T-cell (primary cell): Measurements from ENCODE around the gene ARHGAP24. TPM values are rescaled to one million over a fixed set of nuclear protein-coding genes. Genes with fewer than 3 reads are reported as not detected.

ENCODE experiments used
- ATAC-seq, 4 experiments: fragments of 200-7000 bp in 3 of 4; fragments of 150-1000 bp in 1 of 4; cut with Tn5 transposase; replicated peaks in 1 of 4; 1 replicate in 3 of 4; 2 replicates in 1 of 4; pipeline ENCODE4 v1.10.0; 2021; ENCODE audit warnings: moderate library complexity in 3 of 4, mild to moderate bottlenecking in 2 of 4, moderate number of reproducible peaks in 1 of 4
- CTCF ChIA-PET, 2 donors: fragments of 300-600 bp; sonication (Branson Sonifier 250); formaldehyde crosslinking; loops; one replicate each; lab custom pipeline; 2022; ENCODE audit warnings: antibody characterized with exemption in 2 of 2; lab: Charles Lee
- POLR2A ChIA-PET, 2 donors: fragments of 300-600 bp; sonication (Branson Sonifier 250); formaldehyde crosslinking; loops; one replicate each; lab custom pipeline; 2022; ENCODE audit warnings: antibody characterized with exemption in 2 of 2; lab: Charles Lee
- DNase-seq, 35 experiments: peaks; one replicate each; pipeline versions ENCODE4 v3.0.0 to v3.0.0-alpha.2; 2013 to 2023
- H3K27ac ChIP-seq: one replicate; pipeline ENCODE4 v1.5.1; 2013; ENCODE audit warnings: low read length
- H3K27me3 ChIP-seq, 2 experiments: replicated peaks in 1 of 2; 1 replicate in 1 of 2; 2 replicates in 1 of 2; pipeline versions ENCODE4 v1.6.1 to v1.7.0; 2013; ENCODE audit warnings: low read length in 1 of 2, mixed read lengths in 1 of 2; ENCODE audit not compliant: control insufficient read depth in 2 of 2, insufficient read depth in 2 of 2; ENCODE audit errors: extremely low read depth in 1 of 2
- H3K36me3 ChIP-seq, 2 donors: 1 replicate in 1 of 2; 2 replicates in 1 of 2; pipeline versions ENCODE4 v1.6.1 to v1.7.0; 2013; ENCODE audit warnings: low read length in 1 of 2; ENCODE audit not compliant: control insufficient read depth in 2 of 2, insufficient read depth in 1 of 2; ENCODE audit errors: extremely low read depth in 1 of 2
- H3K4me1 ChIP-seq, 2 experiments: 1 replicate in 1 of 2; 2 replicates in 1 of 2; pipeline versions ENCODE4 v1.6.1 to v1.7.0; 2013; ENCODE audit warnings: low read length in 2 of 2, mixed read lengths in 1 of 2; ENCODE audit not compliant: insufficient read depth in 2 of 2, control insufficient read depth in 1 of 2; ENCODE audit errors: extremely low read depth in 1 of 2
- H3K4me3 ChIP-seq, 2 donors: 1 replicate in 1 of 2; 2 replicates in 1 of 2; pipeline versions ENCODE4 v1.5.1 to v1.7.0; 2013; ENCODE audit warnings: mild to moderate bottlenecking in 2 of 2, low read length in 1 of 2, moderate library complexity in 1 of 2; ENCODE audit not compliant: control insufficient read depth in 1 of 2; ENCODE audit errors: extremely low read depth in 1 of 2
- H3K9me3 ChIP-seq: 2 replicates; pipeline ENCODE4 v1.7.0; 2013
- H3K27ac Mint-ChIP-seq, 2 donors: one replicate each; pipeline ENCODE4 v1.8.0; 2020 to 2021; ENCODE audit warnings: mild to moderate bottlenecking in 2 of 2, mixed read lengths in 2 of 2
- H3K27me3 Mint-ChIP-seq, 2 donors: one replicate each; pipeline ENCODE4 v1.8.0; 2021 to 2022; ENCODE audit warnings: mixed read lengths in 2 of 2
- H3K36me3 Mint-ChIP-seq: one replicate; pipeline ENCODE4 v1.8.0; 2021; ENCODE audit warnings: mixed read lengths
- H3K4me1 Mint-ChIP-seq, 3 donors: one replicate each; pipeline ENCODE4 v1.8.0; 2020 to 2022; ENCODE audit warnings: mixed read lengths in 3 of 3, mild to moderate bottlenecking in 1 of 3
- H3K4me3 Mint-ChIP-seq, 3 donors: one replicate each; pipeline ENCODE4 v1.8.0; 2020 to 2022; ENCODE audit warnings: mild to moderate bottlenecking in 3 of 3, mixed read lengths in 3 of 3, moderate library complexity in 3 of 3
- H3K9me3 Mint-ChIP-seq, 3 donors: one replicate each; pipeline ENCODE4 v1.8.0; 2020 to 2022; ENCODE audit warnings: mixed read lengths in 3 of 3
- WGBS: methylation state at CpG from one replicate; pipeline ENCODE4 v1.1.5; 2013; ENCODE audit warnings: missing lambda C conversion rate; ENCODE audit not compliant: insufficient coverage; 5-methylcytosine and 5-hydroxymethylcytosine counted together
- total RNA-seq, 35 experiments: library from RNA in 6 of 35; stranded (reverse) in 6 of 35; fragments of 120-200 nt in 1 of 35; gene quantifications; one replicate each; pipeline versions ENCODE4 v1.2.1 to v1.2.4 and lab custom pipeline; 2013 to 2026

The ARHGAP24 gene
- total RNA-seq, 5 donors from 2014 or later (not counting 1 experiment from before 2014, with no cell fraction given) = 0.45 to 2.7 (median 1.8) TPM

DNA sequence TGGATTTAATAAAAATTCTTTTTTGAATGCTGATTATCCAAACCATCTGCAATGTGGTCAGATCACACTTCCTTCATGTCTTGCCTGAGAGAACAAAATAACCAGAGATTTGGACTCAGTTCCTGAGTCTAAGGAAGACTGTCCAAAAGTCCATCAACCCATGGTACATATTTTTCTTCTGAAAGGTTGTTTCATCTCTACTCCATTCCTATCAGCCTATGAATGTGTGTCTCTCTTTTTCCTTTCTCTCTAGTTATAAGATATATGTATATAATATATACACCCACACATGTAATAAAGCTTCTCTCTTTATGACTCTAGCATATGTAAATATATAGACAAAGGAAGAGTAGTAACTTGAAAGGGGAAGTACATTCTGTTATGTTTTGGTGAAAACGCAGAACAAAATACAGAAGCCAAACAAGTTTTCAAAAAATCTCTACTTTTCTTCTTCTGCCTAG, 226.9 kb downstream of the ARHGAP24 start:
- no peak for DNase-seq
- CTCF ChIA-PET = no interaction called here
- no peak overlapping the region for H3K4me3 Mint-ChIP-seq

DNA sequence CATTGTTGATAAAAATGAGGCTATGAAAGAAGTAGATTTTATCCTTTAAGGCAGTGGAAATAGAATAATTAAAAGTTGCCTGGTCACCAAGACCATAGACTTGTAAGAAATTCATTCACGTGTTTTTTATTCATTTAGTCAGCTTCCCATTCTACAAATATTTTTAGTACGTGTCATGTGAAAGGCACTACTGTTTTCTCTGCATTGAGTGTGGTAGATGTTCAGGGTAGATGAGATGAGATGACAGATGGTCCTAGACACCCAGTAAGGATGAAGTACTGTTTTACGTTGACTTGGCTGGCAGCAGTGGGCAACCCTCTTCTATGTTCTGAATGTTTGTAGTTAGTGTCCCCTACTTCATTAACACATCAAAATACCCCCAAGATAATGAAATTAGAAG, 228.1 kb downstream of the ARHGAP24 start:
- ChIA-PET POLR2A (no interaction called here), CTCF (no interaction called here)
- no peak overlapping the region for H3K4me3 Mint-ChIP-seq
- no peak overlapping the region for H3K4me3 ChIP-seq
- no peaks in the 10 kb centered on the region for H3K36me3 Mint-ChIP-seq
- no peaks in the 10 kb centered on the region for H3K4me1 Mint-ChIP-seq
- no peaks in the 10 kb centered on the region for H3K4me1 ChIP-seq
- no peaks in the 10 kb centered on the region for H3K9me3 ChIP-seq
- WGBS = no CpG with 5 or more reads among the region's 3 CpGs
- no peak overlapping the region for H3K27ac Mint-ChIP-seq
- H3K27me3 Mint-ChIP-seq = no peaks in the 10 kb centered on the region
- ATAC-seq = no peak
- no peaks in the 10 kb centered on the region for H3K36me3 ChIP-seq
- DNase-seq = no peak
- no peaks in the 10 kb centered on the region for H3K27me3 ChIP-seq
- H3K27ac ChIP-seq = no peak overlapping the region
- peaks cover 0 to 7% (median 4%) of the 10 kb centered on the region in 3 donors for H3K9me3 Mint-ChIP-seq

More for the DNA sequence above, 226.9 kb downstream of the ARHGAP24 start:
- Histone ChIP-seq H3K27me3 (no peaks in the 10 kb centered on the region), H3K9me3 (no peaks in the 10 kb centered on the region), H3K36me3 (no peaks in the 10 kb centered on the region), H3K4me3 (no peak overlapping the region), H3K4me1 (no peaks in the 10 kb centered on the region), H3K27ac (no peak overlapping the region)
- Mint-ChIP-seq H3K4me1 (no peaks in the 10 kb centered on the region), H3K9me3 (peaks cover 0 to 10% (median 7%) of the 10 kb centered on the region in 3 donors), H3K27ac (no peak overlapping the region), H3K36me3 (no peaks in the 10 kb centered on the region), H3K27me3 (no peaks in the 10 kb centered on the region)
- no CpG with 5 or more reads among the region's 1 CpG for WGBS
- POLR2A ChIA-PET = no interaction called here
- ATAC-seq = no peak

DNA sequence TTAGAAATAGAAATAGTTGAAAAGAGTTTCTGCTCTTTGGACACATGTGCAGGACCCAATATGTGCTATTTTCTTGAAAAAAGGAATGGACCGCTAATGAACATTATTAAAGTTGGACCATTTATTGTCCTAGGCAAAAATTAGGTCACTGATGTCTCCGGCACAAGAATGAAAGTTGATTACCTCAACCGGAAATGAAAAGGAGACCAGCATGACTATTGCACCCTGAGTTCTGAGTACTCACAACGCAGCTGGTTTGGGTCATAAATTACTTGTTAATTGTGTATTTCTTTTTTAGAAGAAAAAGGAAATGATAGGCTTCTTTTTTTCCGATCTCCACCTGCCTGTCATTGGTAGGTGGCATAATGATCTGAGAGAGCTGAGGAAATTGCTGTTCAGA, 232.7 kb downstream of the ARHGAP24 start:
- H3K36me3 Mint-ChIP-seq = no peaks in the 10 kb centered on the region
- no peaks in the 10 kb centered on the region for H3K27me3 Mint-ChIP-seq
- no peak overlapping the region for H3K27ac Mint-ChIP-seq
- no peak overlapping the region for H3K27ac ChIP-seq
- ATAC-seq = no peak
- DNase-seq = no peak
- peaks cover 0 to 7% (median 7%) of the 10 kb centered on the region in 3 donors for H3K9me3 Mint-ChIP-seq
- WGBS = 32% methylated on average over 4 of the region's 5 CpGs
- H3K36me3 ChIP-seq = no peaks in the 10 kb centered on the region
- ChIA-PET CTCF (no interaction called here), POLR2A (no interaction called here)
- H3K4me3 ChIP-seq = no peak overlapping the region
- H3K4me3 Mint-ChIP-seq = no peak overlapping the region
- H3K4me1 ChIP-seq = no peaks in the 10 kb centered on the region
- H3K4me1 Mint-ChIP-seq = no peaks in the 10 kb centered on the region
- H3K9me3 ChIP-seq = no peaks in the 10 kb centered on the region
- H3K27me3 ChIP-seq = no peaks in the 10 kb centered on the region

DNA sequence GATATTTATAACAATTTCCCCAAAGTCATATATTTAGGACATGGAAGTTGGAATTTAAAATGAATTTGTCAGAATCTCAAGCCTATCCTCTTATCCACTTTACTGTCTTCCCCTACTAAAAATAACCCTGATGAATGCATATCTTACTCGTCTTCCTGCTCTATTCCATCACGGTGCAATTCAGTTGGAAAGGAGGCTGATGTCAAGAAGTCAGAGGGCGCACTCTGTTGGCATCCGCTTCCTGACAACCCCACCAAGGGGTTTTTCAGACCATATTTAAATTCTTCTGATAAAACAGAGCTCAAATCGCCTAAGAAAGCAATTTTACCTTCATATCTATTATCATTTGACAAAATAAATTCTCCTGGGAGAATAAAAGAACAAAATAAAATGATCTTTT, 233.5 kb downstream of the ARHGAP24 start:
- Mint-ChIP-seq H3K4me1 (no peaks in the 10 kb centered on the region), H3K4me3 (no peak overlapping the region), H3K27me3 (no peaks in the 10 kb centered on the region), H3K27ac (no peak overlapping the region), H3K36me3 (no peaks in the 10 kb centered on the region), H3K9me3 (peaks cover 0 to 7% (median 7%) of the 10 kb centered on the region in 3 donors)
- ChIA-PET POLR2A (no interaction called here), CTCF (no interaction called here)
- Histone ChIP-seq H3K4me1 (no peaks in the 10 kb centered on the region), H3K9me3 (no peaks in the 10 kb centered on the region), H3K27ac (no peak overlapping the region), H3K4me3 (no peak overlapping the region), H3K27me3 (no peaks in the 10 kb centered on the region), H3K36me3 (no peaks in the 10 kb centered on the region)
- no peak for DNase-seq
- WGBS = no CpG with 5 or more reads among the region's 5 CpGs
- ATAC-seq = no peak

DNA sequence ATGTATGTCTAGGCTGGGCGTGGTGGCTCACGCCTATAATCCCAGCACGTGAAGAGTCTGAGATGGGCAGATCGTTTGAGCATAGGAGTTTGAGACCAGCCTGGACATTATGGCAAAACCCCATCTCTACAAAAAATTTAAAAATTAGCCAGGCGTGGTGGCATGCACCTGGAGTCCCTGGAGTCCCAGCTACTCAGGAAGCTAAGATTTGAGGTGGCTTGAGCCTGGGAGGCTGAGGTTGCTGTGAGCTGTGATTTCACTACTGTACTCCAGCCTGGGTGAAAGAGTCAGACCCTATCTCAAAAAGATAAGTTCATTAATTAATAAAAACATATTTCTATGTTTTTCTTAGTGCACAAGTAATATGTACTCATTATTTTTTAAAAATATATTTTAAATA, 238.1 kb downstream of the ARHGAP24 start:
- ATAC-seq (no peak), DNase-seq (no peak)
- no peaks in the 10 kb centered on the region for H3K4me1 Mint-ChIP-seq
- Histone ChIP-seq H3K9me3 (no peaks in the 10 kb centered on the region), H3K4me1 (no peaks in the 10 kb centered on the region), H3K27me3 (no peaks in the 10 kb centered on the region), H3K4me3 (no peak overlapping the region), H3K27ac (no peak overlapping the region), H3K36me3 (no peaks in the 10 kb centered on the region)
- H3K27ac Mint-ChIP-seq = no peak overlapping the region
- H3K4me3 Mint-ChIP-seq = no peak overlapping the region
- no peaks in the 10 kb centered on the region for H3K27me3 Mint-ChIP-seq
- no CpG with 5 or more reads among the region's 5 CpGs for WGBS
- POLR2A ChIA-PET = interaction anchor here in 1 of 2 donors (0.5 kb wide), 1 partner anchor 1721 kb away, joined by 5 read pairs; no protein-coding TSS in a partner anchor
- H3K9me3 Mint-ChIP-seq = peaks cover 0 to 3% (median 0%) of the 10 kb centered on the region in 3 donors
- no peaks in the 10 kb centered on the region for H3K36me3 Mint-ChIP-seq
- CTCF ChIA-PET = no interaction called here

DNA sequence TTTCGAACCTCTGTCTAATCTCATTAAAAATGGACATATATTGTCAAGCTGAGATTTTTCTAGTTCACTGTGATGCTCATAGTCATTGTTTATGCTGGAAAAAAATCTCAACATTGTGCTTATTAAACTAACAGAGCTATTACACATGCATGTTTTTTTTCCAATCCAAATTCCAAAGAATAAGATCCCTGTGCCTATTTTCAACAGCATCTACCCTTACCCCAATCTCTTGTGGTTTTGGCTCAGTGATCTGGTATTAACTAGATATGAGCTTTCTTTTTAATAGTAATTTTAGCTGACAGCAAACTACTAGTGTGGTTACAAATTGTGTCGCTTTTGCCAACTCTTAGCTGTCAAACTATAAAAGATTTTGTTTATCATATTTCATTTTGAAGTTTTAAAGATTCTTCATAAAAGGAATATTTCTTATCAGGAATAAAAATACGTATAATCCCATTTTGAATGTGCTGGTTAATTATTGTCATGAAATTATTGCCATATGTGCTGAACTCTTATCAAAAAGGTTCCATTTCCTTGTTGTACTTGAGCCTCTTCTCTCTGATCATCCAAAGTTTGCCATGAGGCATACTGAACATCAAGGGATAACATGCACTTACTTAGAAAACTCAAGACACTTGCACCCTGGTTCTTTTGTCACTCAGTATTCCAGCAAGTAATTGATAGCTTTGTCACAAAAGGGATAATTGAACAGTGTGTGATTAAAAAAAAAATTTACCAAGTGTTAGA, 241.2 kb downstream of the ARHGAP24 start:
- no peak overlapping the region for H3K4me3 ChIP-seq
- H3K36me3 Mint-ChIP-seq = no peaks in the 10 kb centered on the region
- ChIA-PET CTCF (no interaction called here), POLR2A (no interaction called here)
- H3K36me3 ChIP-seq = no peaks in the 10 kb centered on the region
- no peaks in the 10 kb centered on the region for H3K27me3 ChIP-seq
- ATAC-seq (no peak), DNase-seq (no peak)
- WGBS = no CpG with 5 or more reads among the region's 3 CpGs
- no peaks in the 10 kb centered on the region for H3K4me1 ChIP-seq
- H3K9me3 ChIP-seq = no peaks in the 10 kb centered on the region
- no peaks in the 10 kb centered on the region for H3K4me1 Mint-ChIP-seq
- H3K27me3 Mint-ChIP-seq = no peaks in the 10 kb centered on the region
- H3K4me3 Mint-ChIP-seq = no peak overlapping the region
- peaks cover 0 to 6% (median 3%) of the 10 kb centered on the region in 3 donors for H3K9me3 Mint-ChIP-seq
- H3K27ac Mint-ChIP-seq = no peak overlapping the region
- H3K27ac ChIP-seq = no peak overlapping the region
